ENCODE data around the gene RASAL2. TPM values are rescaled to one million over a fixed set of nuclear protein-coding genes. Genes with fewer than 3 reads are reported as not detected.

RASAL2 gene
- total RNA-seq, 1 donor from 2014 or later, result 44.2 TPM

DNA sequence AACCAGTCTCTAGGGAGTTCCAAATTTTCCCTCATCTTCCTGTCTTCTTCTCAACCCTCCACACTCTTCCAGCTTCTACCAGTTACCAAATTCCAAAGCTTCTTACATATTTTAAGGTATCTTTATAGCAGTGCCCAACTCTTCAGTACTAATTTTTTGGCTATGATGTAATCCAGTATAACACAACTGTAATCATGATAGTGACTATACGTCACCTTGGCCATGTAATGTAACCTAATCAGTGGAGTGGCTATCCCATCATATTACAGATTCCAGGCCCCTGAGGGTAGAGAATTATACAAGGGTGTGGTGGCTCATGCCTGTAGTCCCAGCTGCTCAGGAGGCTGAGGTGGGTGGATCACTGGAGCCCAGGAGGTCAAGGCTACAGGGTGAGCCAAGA is 259.6 kb downstream of the RASAL2 start:
- no peak overlapping the region for H3K9ac ChIP-seq (ENCODE audit: low read length)
- no peak for DNase-seq (ENCODE audit: low read depth)
- H3K36me3 ChIP-seq (ENCODE audit: insufficient read depth, low read length), result no peaks in the 10 kb centered on the region
- peaks cover 23% of the 10 kb centered on the region for H3K79me2 ChIP-seq (ENCODE audit: insufficient read depth, low read length)
- Mint-ChIP-seq H3K9me3 (ENCODE audit: unreplicated experiment) (peaks cover 6% of the 10 kb centered on the region), H3K27me3 (ENCODE audit: low read depth, unreplicated experiment) (no peaks in the 10 kb centered on the region), H3K36me3 (ENCODE audit: low read depth, unreplicated experiment) (peaks cover 4% of the 10 kb centered on the region), H3K27ac (ENCODE audit: unreplicated experiment) (peak overlapping the region; percentile 75), H3K4me1 (ENCODE audit: low read depth, unreplicated experiment) (peaks cover 20% of the 10 kb centered on the region), H3K4me3 (ENCODE audit: unreplicated experiment) (no peak overlapping the region)
- H3K4me1 ChIP-seq (ENCODE audit: insufficient read depth, low read length), result no peaks in the 10 kb centered on the region
- H3K9me3 ChIP-seq (ENCODE audit: insufficient read depth, low read depth, low read length), result no peaks in the 10 kb centered on the region
- H3K4me2 ChIP-seq (ENCODE audit: low read length), result no peak overlapping the region
- no peak overlapping the region for H3K27ac ChIP-seq (ENCODE audit: low read depth, low read length)
- peaks cover 4% of the 10 kb centered on the region for H4K20me1 ChIP-seq (ENCODE audit: insufficient read depth, low read length)
- H2AFZ ChIP-seq (ENCODE audit: low read depth, low read length), result no peak overlapping the region
- TF ChIP-seq EZH2 (IDR thresholded peaks at IDR 0.05; ENCODE audit: insufficient read depth, low read length), result no peak
- TF ChIP-seq, protein P1, sequence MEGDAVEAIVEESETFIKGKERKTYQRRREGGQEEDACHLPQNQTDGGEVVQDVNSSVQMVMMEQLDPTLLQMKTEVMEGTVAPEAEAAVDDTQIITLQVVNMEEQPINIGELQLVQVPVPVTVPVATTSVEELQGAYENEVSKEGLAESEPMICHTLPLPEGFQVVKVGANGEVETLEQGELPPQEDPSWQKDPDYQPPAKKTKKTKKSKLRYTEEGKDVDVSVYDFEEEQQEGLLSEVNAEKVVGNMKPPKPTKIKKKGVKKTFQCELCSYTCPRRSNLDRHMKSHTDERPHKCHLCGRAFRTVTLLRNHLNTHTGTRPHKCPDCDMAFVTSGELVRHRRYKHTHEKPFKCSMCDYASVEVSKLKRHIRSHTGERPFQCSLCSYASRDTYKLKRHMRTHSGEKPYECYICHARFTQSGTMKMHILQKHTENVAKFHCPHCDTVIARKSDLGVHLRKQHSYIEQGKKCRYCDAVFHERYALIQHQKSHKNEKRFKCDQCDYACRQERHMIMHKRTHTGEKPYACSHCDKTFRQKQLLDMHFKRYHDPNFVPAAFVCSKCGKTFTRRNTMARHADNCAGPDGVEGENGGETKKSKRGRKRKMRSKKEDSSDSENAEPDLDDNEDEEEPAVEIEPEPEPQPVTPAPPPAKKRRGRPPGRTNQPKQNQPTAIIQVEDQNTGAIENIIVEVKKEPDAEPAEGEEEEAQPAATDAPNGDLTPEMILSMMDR (IDR thresholded peaks at IDR 0.05; ENCODE audit: insufficient read depth, low read depth, low read length), result no peak
- H3K27me3 ChIP-seq (ENCODE audit: insufficient read depth, low read length), result no peaks in the 10 kb centered on the region
- no peak overlapping the region for H3K4me3 ChIP-seq (ENCODE audit: insufficient read depth, low read depth, low read length)
- no peak for FAIRE-seq

DNA sequence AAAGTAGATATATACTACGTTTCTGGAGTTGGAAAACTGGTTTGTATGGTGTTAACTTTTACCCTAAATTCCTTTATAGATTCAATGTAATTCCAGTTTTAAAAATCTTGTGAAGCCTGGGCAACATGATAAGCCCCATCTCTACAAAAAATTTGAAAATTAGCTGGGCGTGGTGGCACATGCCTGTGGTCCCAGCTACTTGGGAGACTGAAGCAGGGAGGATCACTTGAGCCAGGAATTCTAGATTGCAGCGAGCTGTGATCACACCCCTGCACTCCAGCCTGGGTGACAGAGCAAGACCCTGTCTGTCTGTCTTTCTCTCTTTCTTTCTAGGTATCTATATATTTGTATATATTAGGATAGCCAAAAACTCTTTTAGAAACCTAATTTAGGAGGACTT is 260.9 kb downstream of the RASAL2 start:
- Mint-ChIP-seq H3K36me3 (ENCODE audit: low read depth, unreplicated experiment) (peaks cover 4% of the 10 kb centered on the region), H3K27ac (ENCODE audit: unreplicated experiment) (no peak overlapping the region), H3K9me3 (ENCODE audit: unreplicated experiment) (peaks cover 6% of the 10 kb centered on the region), H3K4me1 (ENCODE audit: low read depth, unreplicated experiment) (peaks cover 20% of the 10 kb centered on the region), H3K27me3 (ENCODE audit: low read depth, unreplicated experiment) (no peaks in the 10 kb centered on the region), H3K4me3 (ENCODE audit: unreplicated experiment) (no peak overlapping the region)
- FAIRE-seq, result no peak
- TF ChIP-seq EZH2 (IDR thresholded peaks at IDR 0.05; ENCODE audit: insufficient read depth, low read length), result no peak
- TF ChIP-seq, protein P1 (IDR thresholded peaks at IDR 0.05; ENCODE audit: insufficient read depth, low read depth, low read length), result no peak
- H3K9ac ChIP-seq (ENCODE audit: low read length), result no peak overlapping the region
- H3K27me3 ChIP-seq (ENCODE audit: insufficient read depth, low read length), result no peaks in the 10 kb centered on the region
- H3K4me3 ChIP-seq (ENCODE audit: insufficient read depth, low read depth, low read length), result no peak overlapping the region
- no peak overlapping the region for H3K4me2 ChIP-seq (ENCODE audit: low read length)
- no peaks in the 10 kb centered on the region for H3K36me3 ChIP-seq (ENCODE audit: insufficient read depth, low read length)
- no peak overlapping the region for H3K27ac ChIP-seq (ENCODE audit: low read depth, low read length)
- H3K4me1 ChIP-seq (ENCODE audit: insufficient read depth, low read length), result no peaks in the 10 kb centered on the region
- DNase-seq (ENCODE audit: low read depth), result peak; percentile 29
- H4K20me1 ChIP-seq (ENCODE audit: insufficient read depth, low read length), result peaks cover 4% of the 10 kb centered on the region
- H3K9me3 ChIP-seq (ENCODE audit: insufficient read depth, low read depth, low read length), result no peaks in the 10 kb centered on the region
- H3K79me2 ChIP-seq (ENCODE audit: insufficient read depth, low read length), result peaks cover 29% of the 10 kb centered on the region
- no peak overlapping the region for H2AFZ ChIP-seq (ENCODE audit: low read depth, low read length)

DNA sequence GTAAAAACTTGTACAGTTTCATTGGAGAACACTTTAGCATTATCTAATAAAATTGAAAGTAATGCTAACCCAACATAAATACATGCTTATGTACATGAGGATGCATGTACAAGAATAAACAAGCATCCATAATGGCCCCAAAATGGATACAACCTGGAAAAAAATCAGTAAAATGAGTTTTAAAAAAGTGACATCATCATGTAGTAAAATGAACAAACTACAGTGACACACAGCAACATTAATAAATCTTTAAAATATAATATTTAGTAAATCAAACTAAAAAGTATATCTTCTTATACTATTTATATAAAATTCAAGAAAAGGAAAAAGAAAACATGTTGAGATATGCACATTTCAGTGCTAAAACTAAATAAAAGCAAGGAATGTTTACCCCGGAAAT is 262.4 kb downstream of the RASAL2 start:
- H3K27me3 Mint-ChIP-seq (ENCODE audit: low read depth, unreplicated experiment), result no peaks in the 10 kb centered on the region
- H3K4me3 Mint-ChIP-seq (ENCODE audit: unreplicated experiment), result no peak overlapping the region
- no peak overlapping the region for H3K9ac ChIP-seq (ENCODE audit: low read length)
- FAIRE-seq, result no peak
- H3K27me3 ChIP-seq (ENCODE audit: insufficient read depth, low read length), result no peaks in the 10 kb centered on the region
- H3K79me2 ChIP-seq (ENCODE audit: insufficient read depth, low read length), result peaks cover 32% of the 10 kb centered on the region
- H3K36me3 ChIP-seq (ENCODE audit: insufficient read depth, low read length), result no peaks in the 10 kb centered on the region
- H3K4me1 ChIP-seq (ENCODE audit: insufficient read depth, low read length), result no peaks in the 10 kb centered on the region
- H4K20me1 ChIP-seq (ENCODE audit: insufficient read depth, low read length), result peaks cover 6% of the 10 kb centered on the region
- H3K36me3 Mint-ChIP-seq (ENCODE audit: low read depth, unreplicated experiment), result peaks cover 4% of the 10 kb centered on the region
- no peak overlapping the region for H2AFZ ChIP-seq (ENCODE audit: low read depth, low read length)
- no peak overlapping the region for H3K27ac ChIP-seq (ENCODE audit: low read depth, low read length)
- no peaks in the 10 kb centered on the region for H3K9me3 ChIP-seq (ENCODE audit: insufficient read depth, low read depth, low read length)
- H3K9me3 Mint-ChIP-seq (ENCODE audit: unreplicated experiment), result peaks cover 6% of the 10 kb centered on the region
- no peak overlapping the region for H3K4me2 ChIP-seq (ENCODE audit: low read length)
- H3K4me3 ChIP-seq (ENCODE audit: insufficient read depth, low read depth, low read length), result no peak overlapping the region
- DNase-seq (ENCODE audit: low read depth), result no peak
- no peak overlapping the region for H3K27ac Mint-ChIP-seq (ENCODE audit: unreplicated experiment)
- H3K4me1 Mint-ChIP-seq (ENCODE audit: low read depth, unreplicated experiment), result peaks cover 24% of the 10 kb centered on the region
- TF ChIP-seq, protein P1 (IDR thresholded peaks at IDR 0.05; ENCODE audit: insufficient read depth, low read depth, low read length), result no peak
- no peak for TF ChIP-seq EZH2 (IDR thresholded peaks at IDR 0.05; ENCODE audit: insufficient read depth, low read length)
